K562 (cell line): Measurements from ENCODE around the gene CPNE1. TPM values are rescaled to one million over a fixed set of nuclear protein-coding genes. Genes with fewer than 3 reads are reported as not detected.

ENCODE experiments used
- MCM7 ChIP-seq, 2 experiments: fragments of 450-650 bp; IDR thresholded peaks; 2 replicates each; pipeline ENCODE4 v1.6.1; 2016 to 2018
- STAT5B ChIP-seq: fragments of 250-450 bp; sonication (Bioruptor Pico); IDR thresholded peaks from 2 replicates; pipeline ENCODE4 v1.8.0; 2021; ENCODE audit warnings: mild to moderate bottlenecking, inconsistent platforms
- ZNF707 ChIP-seq: fragments of 250-450 bp; sonication (Bioruptor Pico); conservative IDR thresholded peaks from 2 replicates; pipeline ENCODE4 v1.8.0; 2022; ENCODE audit warnings: inconsistent platforms, mild to moderate bottlenecking, moderate library complexity
- ZNF75A ChIP-seq: fragments of 450-650 bp; formaldehyde crosslinking; IDR thresholded peaks from 2 replicates; pipeline ENCODE4 v1.4.0; 2020; ENCODE audit warnings: mild to moderate bottlenecking
- polyA plus RNA-seq, 8 experiments: library from polyadenylated mRNA; depleted of rRNA in 4 of 8; stranded (reverse) in 5 of 8; unstranded in 3 of 8; fragments of >200 nt; fragmentation: Nextera tagmentation in 2 of 8; fragmentation: Illumina TruSeq in 1 of 8; extraction: Ambion mirVana in 2 of 8; extraction: Trizol in 1 of 8; gene quantifications; 2 replicates each; pipeline versions ENCODE4 v1.2.1 to v1.2.3, GENCODE V29; 2011 to 2014; ENCODE audit warnings: inconsistent platforms in 1 of 8, missing spikeins in 1 of 8
- total RNA-seq, 7 experiments: library from RNA; depleted of rRNA in 6 of 7; stranded (reverse); fragments of >200 nt in 6 of 7; fragmentation: Illumina TruSeq in 2 of 7; extraction: Trizol in 2 of 7; gene quantifications; 2 replicates each; pipeline versions ENCODE4 v1.2.1 to v1.2.3, GENCODE V29; 2011 to 2021; ENCODE audit warnings: low replicate concordance in 1 of 7
- TF ChIP-seq, protein P1 (sequence below): fragments of 450-650 bp; IDR thresholded peaks from 2 replicates; pipeline ENCODE4 v1.6.1; 2016; ENCODE audit warnings: mild to moderate bottlenecking, moderate library complexity

The CPNE1 gene
- total and polyA plus RNA-seq, 9 of the 15 experiments (the other 6 are each of a cell fraction or from before 2014, with no cell fraction given): 42.1 to 102 (median 56.0) TPM

DNA sequence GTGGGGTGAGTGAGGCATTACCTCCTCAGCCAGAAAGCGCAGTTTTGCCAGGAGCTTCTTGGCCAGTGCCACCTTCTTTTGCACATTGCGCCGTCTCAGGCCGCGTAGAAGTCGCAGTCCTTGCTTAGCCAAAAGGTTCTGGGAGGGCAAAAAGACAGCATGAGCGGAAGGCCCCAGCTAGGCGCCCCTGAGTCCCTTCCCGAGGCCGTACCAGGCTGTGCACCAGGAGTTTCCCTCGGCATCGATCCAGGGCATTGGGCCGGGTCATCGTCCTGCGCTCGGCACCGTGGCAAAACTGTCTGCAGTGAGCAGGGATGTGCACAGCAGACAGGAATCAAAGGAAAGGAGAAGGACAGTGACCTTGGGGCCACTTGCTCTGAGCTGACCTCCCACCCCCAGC, 69.2 kb downstream of the CPNE1 start (continued):
- TF ChIP-seq, protein P1, sequence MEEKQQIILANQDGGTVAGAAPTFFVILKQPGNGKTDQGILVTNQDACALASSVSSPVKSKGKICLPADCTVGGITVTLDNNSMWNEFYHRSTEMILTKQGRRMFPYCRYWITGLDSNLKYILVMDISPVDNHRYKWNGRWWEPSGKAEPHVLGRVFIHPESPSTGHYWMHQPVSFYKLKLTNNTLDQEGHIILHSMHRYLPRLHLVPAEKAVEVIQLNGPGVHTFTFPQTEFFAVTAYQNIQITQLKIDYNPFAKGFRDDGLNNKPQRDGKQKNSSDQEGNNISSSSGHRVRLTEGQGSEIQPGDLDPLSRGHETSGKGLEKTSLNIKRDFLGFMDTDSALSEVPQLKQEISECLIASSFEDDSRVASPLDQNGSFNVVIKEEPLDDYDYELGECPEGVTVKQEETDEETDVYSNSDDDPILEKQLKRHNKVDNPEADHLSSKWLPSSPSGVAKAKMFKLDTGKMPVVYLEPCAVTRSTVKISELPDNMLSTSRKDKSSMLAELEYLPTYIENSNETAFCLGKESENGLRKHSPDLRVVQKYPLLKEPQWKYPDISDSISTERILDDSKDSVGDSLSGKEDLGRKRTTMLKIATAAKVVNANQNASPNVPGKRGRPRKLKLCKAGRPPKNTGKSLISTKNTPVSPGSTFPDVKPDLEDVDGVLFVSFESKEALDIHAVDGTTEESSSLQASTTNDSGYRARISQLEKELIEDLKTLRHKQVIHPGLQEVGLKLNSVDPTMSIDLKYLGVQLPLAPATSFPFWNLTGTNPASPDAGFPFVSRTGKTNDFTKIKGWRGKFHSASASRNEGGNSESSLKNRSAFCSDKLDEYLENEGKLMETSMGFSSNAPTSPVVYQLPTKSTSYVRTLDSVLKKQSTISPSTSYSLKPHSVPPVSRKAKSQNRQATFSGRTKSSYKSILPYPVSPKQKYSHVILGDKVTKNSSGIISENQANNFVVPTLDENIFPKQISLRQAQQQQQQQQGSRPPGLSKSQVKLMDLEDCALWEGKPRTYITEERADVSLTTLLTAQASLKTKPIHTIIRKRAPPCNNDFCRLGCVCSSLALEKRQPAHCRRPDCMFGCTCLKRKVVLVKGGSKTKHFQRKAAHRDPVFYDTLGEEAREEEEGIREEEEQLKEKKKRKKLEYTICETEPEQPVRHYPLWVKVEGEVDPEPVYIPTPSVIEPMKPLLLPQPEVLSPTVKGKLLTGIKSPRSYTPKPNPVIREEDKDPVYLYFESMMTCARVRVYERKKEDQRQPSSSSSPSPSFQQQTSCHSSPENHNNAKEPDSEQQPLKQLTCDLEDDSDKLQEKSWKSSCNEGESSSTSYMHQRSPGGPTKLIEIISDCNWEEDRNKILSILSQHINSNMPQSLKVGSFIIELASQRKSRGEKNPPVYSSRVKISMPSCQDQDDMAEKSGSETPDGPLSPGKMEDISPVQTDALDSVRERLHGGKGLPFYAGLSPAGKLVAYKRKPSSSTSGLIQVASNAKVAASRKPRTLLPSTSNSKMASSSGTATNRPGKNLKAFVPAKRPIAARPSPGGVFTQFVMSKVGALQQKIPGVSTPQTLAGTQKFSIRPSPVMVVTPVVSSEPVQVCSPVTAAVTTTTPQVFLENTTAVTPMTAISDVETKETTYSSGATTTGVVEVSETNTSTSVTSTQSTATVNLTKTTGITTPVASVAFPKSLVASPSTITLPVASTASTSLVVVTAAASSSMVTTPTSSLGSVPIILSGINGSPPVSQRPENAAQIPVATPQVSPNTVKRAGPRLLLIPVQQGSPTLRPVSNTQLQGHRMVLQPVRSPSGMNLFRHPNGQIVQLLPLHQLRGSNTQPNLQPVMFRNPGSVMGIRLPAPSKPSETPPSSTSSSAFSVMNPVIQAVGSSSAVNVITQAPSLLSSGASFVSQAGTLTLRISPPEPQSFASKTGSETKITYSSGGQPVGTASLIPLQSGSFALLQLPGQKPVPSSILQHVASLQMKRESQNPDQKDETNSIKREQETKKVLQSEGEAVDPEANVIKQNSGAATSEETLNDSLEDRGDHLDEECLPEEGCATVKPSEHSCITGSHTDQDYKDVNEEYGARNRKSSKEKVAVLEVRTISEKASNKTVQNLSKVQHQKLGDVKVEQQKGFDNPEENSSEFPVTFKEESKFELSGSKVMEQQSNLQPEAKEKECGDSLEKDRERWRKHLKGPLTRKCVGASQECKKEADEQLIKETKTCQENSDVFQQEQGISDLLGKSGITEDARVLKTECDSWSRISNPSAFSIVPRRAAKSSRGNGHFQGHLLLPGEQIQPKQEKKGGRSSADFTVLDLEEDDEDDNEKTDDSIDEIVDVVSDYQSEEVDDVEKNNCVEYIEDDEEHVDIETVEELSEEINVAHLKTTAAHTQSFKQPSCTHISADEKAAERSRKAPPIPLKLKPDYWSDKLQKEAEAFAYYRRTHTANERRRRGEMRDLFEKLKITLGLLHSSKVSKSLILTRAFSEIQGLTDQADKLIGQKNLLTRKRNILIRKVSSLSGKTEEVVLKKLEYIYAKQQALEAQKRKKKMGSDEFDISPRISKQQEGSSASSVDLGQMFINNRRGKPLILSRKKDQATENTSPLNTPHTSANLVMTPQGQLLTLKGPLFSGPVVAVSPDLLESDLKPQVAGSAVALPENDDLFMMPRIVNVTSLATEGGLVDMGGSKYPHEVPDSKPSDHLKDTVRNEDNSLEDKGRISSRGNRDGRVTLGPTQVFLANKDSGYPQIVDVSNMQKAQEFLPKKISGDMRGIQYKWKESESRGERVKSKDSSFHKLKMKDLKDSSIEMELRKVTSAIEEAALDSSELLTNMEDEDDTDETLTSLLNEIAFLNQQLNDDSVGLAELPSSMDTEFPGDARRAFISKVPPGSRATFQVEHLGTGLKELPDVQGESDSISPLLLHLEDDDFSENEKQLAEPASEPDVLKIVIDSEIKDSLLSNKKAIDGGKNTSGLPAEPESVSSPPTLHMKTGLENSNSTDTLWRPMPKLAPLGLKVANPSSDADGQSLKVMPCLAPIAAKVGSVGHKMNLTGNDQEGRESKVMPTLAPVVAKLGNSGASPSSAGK: no peak
- no peak for TF ChIP-seq ZNF707
- TF ChIP-seq ZNF75A (CRISPR knock-in tag): no peak
- TF ChIP-seq STAT5B: no peak
- TF ChIP-seq MCM7 (IDR thresholded peaks at IDR 0.05): no peak
- TF ChIP-seq, all 486 proteins: peak for 0
